ENCODE measurements around the gene FSHR. TPM values are rescaled to one million over a fixed set of nuclear protein-coding genes. Genes with fewer than 3 reads are reported as not detected.

The FSHR gene
- total and polyA plus RNA-seq, 2 experiments from 2014 or later, result not detected

GRCh38 chr2:49000695-49001094 lies 153.6 kb downstream of the FSHR start:
- in situ Hi-C loops (cut with MboI), result no loop called here
- H4K20me1 ChIP-seq (ENCODE audit: insufficient read depth), result no peaks in the 10 kb centered on the region
- no peak for TF ChIP-seq EZH2phosphoT487 (IDR thresholded peaks at IDR 0.05; ENCODE audit: insufficient read depth, low read depth)
- no peak for TF ChIP-seq EZH2 (IDR thresholded peaks at IDR 0.05; ENCODE audit: insufficient read depth, poor library complexity, severe bottlenecking)

DNA sequence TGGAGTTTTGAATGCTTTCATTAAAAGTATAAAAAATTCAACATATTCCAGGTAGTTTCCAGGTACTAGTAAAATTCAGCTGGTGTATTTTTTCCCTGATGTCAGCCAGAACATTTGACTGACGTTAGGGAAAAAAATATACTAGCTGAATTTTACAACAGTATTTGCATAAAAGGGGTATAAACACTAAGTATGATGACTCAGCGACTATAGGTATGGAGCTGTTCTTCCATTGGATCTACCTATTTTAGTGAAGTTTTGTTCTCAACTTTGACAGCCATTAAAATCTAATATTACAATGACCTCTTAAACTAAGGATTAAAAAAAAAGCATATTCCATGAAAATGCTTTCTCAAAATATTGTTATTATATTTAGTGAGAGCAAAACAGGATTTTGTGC lies 155.9 kb downstream of the FSHR start:
- Histone ChIP-seq H3K27me3 (replicated peaks; ENCODE audit: insufficient read depth) (no peaks in the 10 kb centered on the region), H2AFZ (no peak overlapping the region), H3K4me3 (no peak overlapping the region), H3K79me2 (ENCODE audit: insufficient read depth) (no peaks in the 10 kb centered on the region), H3F3A (ENCODE audit: insufficient read depth) (no peaks in the 10 kb centered on the region), H3K9me2 (ENCODE audit: insufficient read depth) (no peaks in the 10 kb centered on the region), H3K27ac (no peak overlapping the region), H3K4me2 (ENCODE audit: unreplicated experiment) (no peak overlapping the region), H3K36me3 (ENCODE audit: low read depth) (no peaks in the 10 kb centered on the region), H3K4me1 (ENCODE audit: insufficient read depth) (no peaks in the 10 kb centered on the region), H3K9me3 (ENCODE audit: low read depth) (no peaks in the 10 kb centered on the region), H3K9ac (no peak overlapping the region), H4K20me1 (ENCODE audit: insufficient read depth) (no peaks in the 10 kb centered on the region)
- TF ChIP-seq EZH2phosphoT487 (IDR thresholded peaks at IDR 0.05; ENCODE audit: insufficient read depth, low read depth) (no peak), EZH2 (IDR thresholded peaks at IDR 0.05; ENCODE audit: insufficient read depth, poor library complexity, severe bottlenecking) (no peak)
- DNase-seq, result no peak
- in situ Hi-C loops (cut with MboI), result no loop called here
- 24 to 25% methylated on average over 2 of the region's 2 CpGs for WGBS, 2 experiments (ENCODE audit: low coverage in 1 of 2, low lambda C conversion rate in 2 of 2, missing lambda C conversion rate in 2 of 2)

More at GRCh38 chr2:49000695-49001094, 153.6 kb downstream of the FSHR start:
- no peak for DNase-seq
- Histone ChIP-seq H3K4me1 (ENCODE audit: insufficient read depth) (no peaks in the 10 kb centered on the region), H3K79me2 (ENCODE audit: insufficient read depth) (no peaks in the 10 kb centered on the region), H3K9ac (no peak overlapping the region), H3K27ac (no peak overlapping the region), H3K4me3 (no peak overlapping the region), H3K36me3 (ENCODE audit: low read depth) (no peaks in the 10 kb centered on the region), H3K9me3 (ENCODE audit: low read depth) (no peaks in the 10 kb centered on the region), H2AFZ (no peak overlapping the region), H3K9me2 (ENCODE audit: insufficient read depth) (no peaks in the 10 kb centered on the region), H3K4me2 (ENCODE audit: unreplicated experiment) (no peak overlapping the region), H3F3A (ENCODE audit: insufficient read depth) (no peaks in the 10 kb centered on the region), H3K27me3 (replicated peaks; ENCODE audit: insufficient read depth) (no peaks in the 10 kb centered on the region)

DNA sequence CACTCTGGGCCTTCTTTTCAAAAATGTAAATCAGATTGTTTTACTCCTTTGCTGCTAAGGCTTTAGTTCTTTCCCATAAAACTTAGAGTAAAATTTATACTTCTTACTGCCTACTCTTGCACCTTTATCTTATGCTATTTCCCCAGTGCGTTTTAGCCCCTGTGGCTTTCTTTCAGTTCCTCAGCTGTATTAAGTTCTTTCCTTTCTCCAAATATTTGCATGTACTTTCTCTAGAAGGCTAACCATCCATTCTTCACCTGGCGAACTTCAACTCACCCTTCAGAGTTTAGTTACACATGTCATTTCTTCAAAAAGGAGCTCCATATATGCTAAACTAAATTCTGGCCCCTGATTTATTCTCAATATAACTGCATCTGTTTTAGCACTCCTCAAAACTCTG lies 160.7 kb downstream of the FSHR start:
- Histone ChIP-seq H3F3A (ENCODE audit: insufficient read depth) (no peaks in the 10 kb centered on the region), H3K4me1 (ENCODE audit: insufficient read depth) (no peaks in the 10 kb centered on the region), H3K4me3 (no peak overlapping the region), H3K9ac (no peak overlapping the region), H3K27ac (no peak overlapping the region), H3K9me2 (ENCODE audit: insufficient read depth) (no peaks in the 10 kb centered on the region), H3K79me2 (ENCODE audit: insufficient read depth) (no peaks in the 10 kb centered on the region), H2AFZ (no peak overlapping the region), H3K4me2 (ENCODE audit: unreplicated experiment) (no peak overlapping the region), H3K9me3 (ENCODE audit: low read depth) (no peaks in the 10 kb centered on the region), H3K27me3 (replicated peaks; ENCODE audit: insufficient read depth) (no peaks in the 10 kb centered on the region), H4K20me1 (ENCODE audit: insufficient read depth) (no peaks in the 10 kb centered on the region), H3K36me3 (ENCODE audit: low read depth) (no peaks in the 10 kb centered on the region)
- in situ Hi-C loops (cut with MboI), result no loop called here
- TF ChIP-seq EZH2phosphoT487 (IDR thresholded peaks at IDR 0.05; ENCODE audit: insufficient read depth, low read depth) (no peak), EZH2 (IDR thresholded peaks at IDR 0.05; ENCODE audit: insufficient read depth, poor library complexity, severe bottlenecking) (no peak)
- 21 to 22% methylated on average over 2 of the region's 2 CpGs for WGBS, 2 experiments (ENCODE audit: low coverage in 1 of 2, low lambda C conversion rate in 2 of 2, missing lambda C conversion rate in 2 of 2)
- DNase-seq, result no peak

DNA sequence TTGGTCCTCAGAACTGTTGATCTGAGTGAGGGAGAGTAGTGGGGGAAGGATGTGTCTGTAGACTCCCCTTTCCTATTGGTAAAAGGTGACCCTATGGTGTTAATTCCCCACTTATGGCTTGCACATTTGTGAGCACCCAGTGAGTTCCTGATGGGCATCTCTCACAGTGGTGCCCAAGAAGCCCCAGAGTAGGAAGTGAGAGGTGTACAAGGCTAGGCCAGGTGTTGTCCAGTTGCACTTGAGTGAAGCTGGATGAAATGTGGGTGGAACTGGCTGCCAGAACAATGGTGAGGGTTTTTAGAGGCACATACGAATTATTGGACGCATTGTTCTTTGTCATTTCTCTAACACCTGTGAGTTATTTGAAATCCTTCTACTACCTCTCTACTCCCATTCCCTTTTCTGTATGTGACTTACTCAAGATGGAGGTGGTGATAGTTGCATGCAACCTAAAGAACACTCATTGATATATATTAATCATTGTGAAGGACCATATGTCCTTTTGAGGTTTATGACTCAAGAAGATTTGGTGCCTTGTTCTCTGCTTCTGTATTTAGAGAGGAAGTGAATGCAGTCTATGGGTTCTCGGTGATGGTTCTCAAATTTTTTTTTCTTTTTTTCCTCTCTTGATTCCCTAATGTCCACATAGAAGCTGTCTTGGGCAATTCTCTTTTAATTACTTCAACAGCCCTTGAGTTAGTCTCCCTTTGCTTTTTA lies 162.7 kb downstream of the FSHR start:
- no peak for DNase-seq
- Histone ChIP-seq H3K27me3 (replicated peaks; ENCODE audit: insufficient read depth) (no peaks in the 10 kb centered on the region), H4K20me1 (ENCODE audit: insufficient read depth) (no peaks in the 10 kb centered on the region), H3K9me3 (ENCODE audit: low read depth) (no peaks in the 10 kb centered on the region), H2AFZ (no peak overlapping the region), H3K36me3 (ENCODE audit: low read depth) (no peaks in the 10 kb centered on the region), H3K4me1 (ENCODE audit: insufficient read depth) (no peaks in the 10 kb centered on the region), H3K79me2 (ENCODE audit: insufficient read depth) (no peaks in the 10 kb centered on the region), H3F3A (ENCODE audit: insufficient read depth) (no peaks in the 10 kb centered on the region), H3K4me3 (no peak overlapping the region), H3K4me2 (ENCODE audit: unreplicated experiment) (no peak overlapping the region), H3K9ac (no peak overlapping the region), H3K9me2 (ENCODE audit: insufficient read depth) (no peaks in the 10 kb centered on the region), H3K27ac (no peak overlapping the region)
- in situ Hi-C loops (cut with MboI), result no loop called here
- 42 to 58% methylated on average over 3 of the region's 3 CpGs for WGBS, 2 experiments (ENCODE audit: low coverage in 1 of 2, low lambda C conversion rate in 2 of 2, missing lambda C conversion rate in 2 of 2)
- TF ChIP-seq EZH2phosphoT487 (IDR thresholded peaks at IDR 0.05; ENCODE audit: insufficient read depth, low read depth), result no peak

DNA sequence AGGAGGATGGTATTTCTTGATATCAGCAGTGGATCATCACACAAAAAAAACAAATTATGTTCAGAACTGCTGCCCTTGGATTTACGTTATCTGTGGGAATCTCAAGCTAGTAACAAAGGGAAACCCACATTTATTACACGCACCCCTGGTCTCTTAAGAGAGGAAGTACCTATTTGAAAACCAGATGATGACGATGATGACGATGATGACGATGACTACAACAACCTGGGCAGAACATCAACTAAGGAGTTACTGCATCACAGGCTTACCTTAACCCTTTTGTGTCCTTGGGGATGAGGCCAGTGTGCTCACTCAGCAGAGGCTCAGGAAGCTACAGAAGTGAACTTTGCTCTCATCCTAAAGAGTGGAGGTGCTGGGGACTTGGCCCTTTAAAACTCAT lies 169.4 kb downstream of the FSHR start:
- no peaks in the 10 kb centered on the region for H3K9me2 ChIP-seq (ENCODE audit: insufficient read depth)
- H3K9ac ChIP-seq, result no peak overlapping the region
- no peak overlapping the region for H3K27ac ChIP-seq
- TF ChIP-seq EZH2phosphoT487 (IDR thresholded peaks at IDR 0.05; ENCODE audit: insufficient read depth, low read depth) (no peak), EZH2 (IDR thresholded peaks at IDR 0.05; ENCODE audit: insufficient read depth, poor library complexity, severe bottlenecking) (no peak)
- no peaks in the 10 kb centered on the region for H3F3A ChIP-seq (ENCODE audit: insufficient read depth)
- H3K27me3 ChIP-seq (replicated peaks; ENCODE audit: insufficient read depth), result no peaks in the 10 kb centered on the region
- H4K20me1 ChIP-seq (ENCODE audit: insufficient read depth), result no peaks in the 10 kb centered on the region
- H3K4me2 ChIP-seq (ENCODE audit: unreplicated experiment), result no peak overlapping the region
- no peaks in the 10 kb centered on the region for H3K4me1 ChIP-seq (ENCODE audit: insufficient read depth)
- WGBS, 2 experiments (ENCODE audit: low coverage in 1 of 2, low lambda C conversion rate in 2 of 2, missing lambda C conversion rate in 2 of 2), result 48 to 52% methylated on average over 5 of the region's 5 CpGs
- no peaks in the 10 kb centered on the region for H3K36me3 ChIP-seq (ENCODE audit: low read depth)
- H3K4me3 ChIP-seq, result no peak overlapping the region
- no peaks in the 10 kb centered on the region for H3K9me3 ChIP-seq (ENCODE audit: low read depth)
- no peaks in the 10 kb centered on the region for H3K79me2 ChIP-seq (ENCODE audit: insufficient read depth)
- no peak for DNase-seq
- no peak overlapping the region for H2AFZ ChIP-seq
- in situ Hi-C loops (cut with MboI), result no loop called here

Measured in GM23248 (cell line).